Measurements from ENCODE around the gene TMEM131L.

TMEM131L gene

GRCh38 chr4:153556435-153556815, 90.3 kb downstream of the TMEM131L start:
- H3K79me2 ChIP-seq (ENCODE audit: control insufficient read depth, low read length) = peaks cover 99% of the 10 kb centered on the region
- no peaks in the 10 kb centered on the region for H3K27me3 ChIP-seq (ENCODE audit: control insufficient read depth, low read length)
- no peak overlapping the region for H3K27ac ChIP-seq (ENCODE audit: low read depth, low read length)
- H3K4me2 ChIP-seq (ENCODE audit: low read length) = no peak overlapping the region
- peaks cover 80% of the 10 kb centered on the region for H3K4me1 ChIP-seq (ENCODE audit: control insufficient read depth, low read length)
- peaks cover 19% of the 10 kb centered on the region for H4K20me1 ChIP-seq (ENCODE audit: control insufficient read depth, insufficient read depth, low read depth, low read length)
- no peak overlapping the region for H3K4me3 ChIP-seq (ENCODE audit: low read length)
- no peaks in the 10 kb centered on the region for H3K9me3 ChIP-seq (ENCODE audit: control insufficient read depth, insufficient read depth, low read length)
- peaks cover 98% of the 10 kb centered on the region for H3K36me3 ChIP-seq (ENCODE audit: control insufficient read depth, low read length)
- TF ChIP-seq CTCF (IDR thresholded peaks at IDR 0.05; ENCODE audit: low read depth, low read length, poor library complexity, severe bottlenecking) (no peak), EZH2phosphoT487 (IDR thresholded peaks at IDR 0.05; ENCODE audit: borderline replicate concordance, low read length) (no peak)
- H3K9me2 ChIP-seq (replicated peaks; ENCODE audit: control insufficient read depth, low read length) = no peaks in the 10 kb centered on the region
- H3F3A ChIP-seq (ENCODE audit: control insufficient read depth, insufficient read depth) = peaks cover 75% of the 10 kb centered on the region

- peak overlapping the region; percentile 37 for H3K27ac ChIP-seq (ENCODE audit: low read depth, low read length)
- H3K36me3 ChIP-seq (ENCODE audit: control insufficient read depth, low read length) = peaks cover 96% of the 10 kb centered on the region
- H3K79me2 ChIP-seq (ENCODE audit: control insufficient read depth, low read length) = peaks cover 99% of the 10 kb centered on the region
These were observed 94.7 kb downstream of the TMEM131L start for GRCh38 chr4:153560908-153561307.

GRCh38 chr4:153564630-153565525, 98.7 kb downstream of the TMEM131L start:
- TF ChIP-seq CTCF (IDR thresholded peaks at IDR 0.05; ENCODE audit: low read depth, low read length, poor library complexity, severe bottlenecking) (no peak), EZH2phosphoT487 (IDR thresholded peaks at IDR 0.05; ENCODE audit: borderline replicate concordance, low read length) (no peak)
- Histone ChIP-seq H3K36me3 (ENCODE audit: control insufficient read depth, low read length) (peaks cover 91% of the 10 kb centered on the region), H3K4me2 (ENCODE audit: low read length) (no peak overlapping the region), H3K4me3 (ENCODE audit: low read length) (no peak overlapping the region), H3K27ac (ENCODE audit: low read depth, low read length) (peak overlapping the region; percentile 36), H3F3A (ENCODE audit: control insufficient read depth, insufficient read depth) (peaks cover 54% of the 10 kb centered on the region), H3K79me2 (ENCODE audit: control insufficient read depth, low read length) (peaks cover 98% of the 10 kb centered on the region), H4K20me1 (ENCODE audit: control insufficient read depth, insufficient read depth, low read depth, low read length) (peaks cover 4% of the 10 kb centered on the region; the same call in 1 of the 2 replicates), H3K9me2 (replicated peaks; ENCODE audit: control insufficient read depth, low read length) (no peaks in the 10 kb centered on the region), H3K27me3 (ENCODE audit: control insufficient read depth, low read length) (no peaks in the 10 kb centered on the region), H3K9me3 (ENCODE audit: control insufficient read depth, insufficient read depth, low read length) (no peaks in the 10 kb centered on the region), H3K4me1 (ENCODE audit: control insufficient read depth, low read length) (peaks cover 91% of the 10 kb centered on the region)

More at GRCh38 chr4:153560908-153561307, 94.7 kb downstream of the TMEM131L start:
- Histone ChIP-seq H3K4me3 (ENCODE audit: low read length) (peak overlapping the region; percentile 39), H3F3A (ENCODE audit: control insufficient read depth, insufficient read depth) (peaks cover 61% of the 10 kb centered on the region), H3K9me2 (replicated peaks; ENCODE audit: control insufficient read depth, low read length) (no peaks in the 10 kb centered on the region), H4K20me1 (ENCODE audit: control insufficient read depth, insufficient read depth, low read depth, low read length) (peaks cover 13% of the 10 kb centered on the region), H3K4me2 (ENCODE audit: low read length) (peak overlapping the region; percentile 52), H3K27me3 (ENCODE audit: control insufficient read depth, low read length) (no peaks in the 10 kb centered on the region), H3K9me3 (ENCODE audit: control insufficient read depth, insufficient read depth, low read length) (no peaks in the 10 kb centered on the region), H3K4me1 (ENCODE audit: control insufficient read depth, low read length) (peaks cover 90% of the 10 kb centered on the region)
- TF ChIP-seq CTCF (IDR thresholded peaks at IDR 0.05; ENCODE audit: low read depth, low read length, poor library complexity, severe bottlenecking) = no peak
- TF ChIP-seq EZH2phosphoT487 (IDR thresholded peaks at IDR 0.05; ENCODE audit: borderline replicate concordance, low read length) = no peak
